GM18508 (cell line): ENCODE measurements around the gene ADRA1B.

Source experiments
- ATAC-seq: cut with Tn5 transposase; IDR thresholded peaks from one replicate; pipeline ENCODE4 v1.9.1; 2021; ENCODE audit warnings: moderate number of reproducible peaks; ENCODE audit not compliant: insufficient read depth, unreplicated experiment

Gene ADRA1B

GRCh38 chr5:159915904-159916840 lies at the start of gene ADRA1B:
TSS of gene ADRA1B (plus strand) at chr5:159916482. CDS start at chr5:159916906, 424 bp downstream.
- no peak for ATAC-seq

GRCh38 chr5:159873680-159874079 lies 42.6 kb upstream of the ADRA1B start:
- no peak for ATAC-seq

GRCh38 chr5:159874263-159874662 lies 42.0 kb upstream of the ADRA1B start:
- ATAC-seq, result no peak

GRCh38 chr5:159877016-159877415 lies 39.3 kb upstream of the ADRA1B start:
- no peak for ATAC-seq

GRCh38 chr5:159877894-159878448 lies 38.3 kb upstream of the ADRA1B start:
- ATAC-seq, result no peak

GRCh38 chr5:159878988-159879471 lies 37.3 kb upstream of the ADRA1B start:
- ATAC-seq, result no peak

GRCh38 chr5:159880676-159881075 lies 35.6 kb upstream of the ADRA1B start:
- ATAC-seq, result no peak

GRCh38 chr5:159881967-159882366 lies 34.3 kb upstream of the ADRA1B start:
- no peak for ATAC-seq

GRCh38 chr5:159883522-159883950 lies 32.7 kb upstream of the ADRA1B start:
- no peak for ATAC-seq

GRCh38 chr5:159884917-159885620 lies 31.2 kb upstream of the ADRA1B start:
- no peak for ATAC-seq

GRCh38 chr5:159886296-159886695 lies 30.0 kb upstream of the ADRA1B start:
- no peak for ATAC-seq

GRCh38 chr5:159887050-159887449 lies 29.2 kb upstream of the ADRA1B start:
- ATAC-seq, result no peak

- no peak for ATAC-seq
Observed at GRCh38 chr5:159888860-159889259, 27.4 kb upstream of the ADRA1B start.

GRCh38 chr5:159890141-159890540 lies 26.1 kb upstream of the ADRA1B start:
- no peak for ATAC-seq

GRCh38 chr5:159891371-159891770 lies 24.9 kb upstream of the ADRA1B start:
- ATAC-seq, result no peak

- no peak for ATAC-seq
Observed at GRCh38 chr5:159893040-159893695, 23.1 kb upstream of the ADRA1B start.

- ATAC-seq, result no peak
Observed at GRCh38 chr5:159894149-159894720, 22.0 kb upstream of the ADRA1B start.

- no peak for ATAC-seq
Observed at GRCh38 chr5:159897786-159898393, 18.4 kb upstream of the ADRA1B start.
